IMR-90 (cell line): ENCODE results near the gene SRGAP2C. TPM values are rescaled to one million over a fixed set of nuclear protein-coding genes. Genes with fewer than 3 reads are reported as not detected.
"Not testable (repeated sequence)": the region's sequence is repeated elsewhere in the genome, so short reads cannot be mapped to it uniquely, and the experiment has no call there.

ENCODE experiments used
- ATAC-seq: fragments of 200-7000 bp; cut with Tn5 transposase; 2 replicates; pipeline ENCODE4 v1.9.1; 2020; ENCODE audit warnings: low read depth, mild to moderate bottlenecking, moderate library complexity
- BruUV-seq: library from RNA; stranded (reverse); fragments of 400-500 nt; replicated peaks from 2 replicates; lab custom pipeline; 2021; lab: Mats Ljungman, UMichigan
- CTCF ChIA-PET: fragments of 300-600 bp; formaldehyde crosslinking; extraction: SDS; loops from one replicate; lab custom pipeline; 2021; ENCODE audit warnings: antibody characterized with exemption; lab: Yijun Ruan, JAX
- POLR2A ChIA-PET: fragments of 300-600 bp; sonication (Branson Sonifier 250); formaldehyde crosslinking; loops from one replicate; lab custom pipeline; 2022; ENCODE audit warnings: antibody characterized with exemption; ENCODE audit not compliant: unreplicated experiment; lab: Charles Lee
- DNase-seq: peaks from one replicate; pipeline ENCODE4 v3.0.0; 2013
- H2AFZ ChIP-seq: replicated peaks from 2 replicates; pipeline ENCODE3; 2013; ENCODE audit warnings: low read length, mild to moderate bottlenecking; ENCODE audit not compliant: poor library complexity
- H2AK5ac ChIP-seq: 2 replicates; pipeline ENCODE4 v1.6.1; 2013; ENCODE audit warnings: low read depth, low read length, inconsistent platforms
- H2AK9ac ChIP-seq: replicated peaks from 2 replicates; pipeline ENCODE3; 2013; ENCODE audit warnings: mild to moderate bottlenecking, low read depth, low read length, moderate library complexity; ENCODE audit not compliant: poor library complexity
- H2BK120ac ChIP-seq: 2 replicates; pipeline ENCODE4 v1.6.1; 2013; ENCODE audit warnings: low read depth, low read length, inconsistent platforms
- H2BK15ac ChIP-seq: 3 replicates; pipeline ENCODE4 v1.6.1; 2013; ENCODE audit warnings: low read depth, low read length, inconsistent platforms
- H2BK20ac ChIP-seq: 2 replicates; pipeline ENCODE4 v1.6.1; 2013; ENCODE audit warnings: low read depth, mild to moderate bottlenecking, inconsistent platforms, low read length, moderate library complexity
- H2BK5ac ChIP-seq: 2 replicates; pipeline ENCODE4 v1.6.1; 2013; ENCODE audit warnings: mild to moderate bottlenecking, low read depth, low read length, inconsistent platforms; ENCODE audit not compliant: poor library complexity, severe bottlenecking
- H3K14ac ChIP-seq: replicated peaks from 2 replicates; pipeline ENCODE4 v1.6.1; 2013; ENCODE audit warnings: low read depth, low read length, inconsistent platforms
- H3K18ac ChIP-seq: 2 replicates; pipeline ENCODE4 v1.6.1; 2013; ENCODE audit warnings: low read depth, low read length, control low read depth
- H3K23ac ChIP-seq: 2 replicates; pipeline ENCODE4 v1.6.1; 2013; ENCODE audit warnings: low read depth, low read length, inconsistent platforms
- H3K27ac ChIP-seq: 2 replicates; pipeline ENCODE4 v1.5.1; 2013; ENCODE audit warnings: mild to moderate bottlenecking, control low read depth, low read length; ENCODE audit not compliant: insufficient read depth
- H3K27me3 ChIP-seq: 2 replicates; pipeline ENCODE4 v1.6.1; 2013; ENCODE audit warnings: low read length; ENCODE audit not compliant: control insufficient read depth, insufficient read depth
- H3K36me3 ChIP-seq: 2 replicates; pipeline ENCODE4 v1.6.1; 2013; ENCODE audit warnings: low read length, mixed read lengths; ENCODE audit not compliant: control insufficient read depth, insufficient read depth
- H3K4ac ChIP-seq: 2 replicates; pipeline ENCODE4 v1.6.1; 2013; ENCODE audit warnings: low read depth, low read length, inconsistent platforms
- H3K4me1 ChIP-seq: 2 replicates; pipeline ENCODE4 v1.6.1; 2013; ENCODE audit warnings: low read length, mixed read lengths; ENCODE audit not compliant: control insufficient read depth, insufficient read depth
- H3K4me2 ChIP-seq: 2 replicates; pipeline ENCODE4 v1.6.1; 2013; ENCODE audit warnings: low read depth, mild to moderate bottlenecking, control low read depth, low read length, moderate library complexity
- H3K4me3 ChIP-seq: 2 replicates; pipeline ENCODE4 v1.5.1; 2013; ENCODE audit warnings: low read depth, mild to moderate bottlenecking, control low read depth, low read length, moderate library complexity; ENCODE audit not compliant: insufficient read depth
- H3K56ac ChIP-seq: 2 replicates; pipeline ENCODE4 v1.6.1; 2013; ENCODE audit warnings: low read length, inconsistent platforms; ENCODE audit not compliant: insufficient read depth; ENCODE audit errors: extremely low read depth
- H3K79me1 ChIP-seq, 2 experiments: 2 replicates each; pipeline ENCODE4 v1.6.1; 2013; ENCODE audit warnings: low read length in 2 of 2, inconsistent platforms in 1 of 2, low read depth in 1 of 2
- H3K9ac ChIP-seq: 2 replicates; pipeline ENCODE4 v1.6.1; 2013; ENCODE audit warnings: low read depth, low read length, control low read depth
- H3K9me1 ChIP-seq: 2 replicates; pipeline ENCODE4 v1.6.1; 2013; ENCODE audit warnings: low read length, inconsistent platforms; ENCODE audit not compliant: insufficient read depth
- H3K9me3 ChIP-seq: 2 replicates; pipeline ENCODE4 v1.6.1; 2013; ENCODE audit warnings: low read length; ENCODE audit not compliant: control insufficient read depth, insufficient read depth
- H4K20me1 ChIP-seq: 2 replicates; pipeline ENCODE4 v1.6.1; 2013; ENCODE audit warnings: low read length, inconsistent platforms; ENCODE audit not compliant: insufficient read depth
- H4K5ac ChIP-seq: 2 replicates; pipeline ENCODE4 v1.6.1; 2013; ENCODE audit warnings: mild to moderate bottlenecking, low read depth, low read length, control low read depth
- H4K8ac ChIP-seq, 2 experiments: 2 replicates each; pipeline ENCODE4 v1.6.1; 2013; ENCODE audit warnings: low read depth in 2 of 2, low read length in 2 of 2, control low read depth in 1 of 2, inconsistent platforms in 1 of 2
- H4K91ac ChIP-seq: 2 replicates; pipeline ENCODE4 v1.6.1; 2013; ENCODE audit warnings: low read depth, low read length, inconsistent platforms; ENCODE audit not compliant: insufficient read depth
- WGBS, 2 experiments: methylation state at CpG; one replicate each; pipeline versions ENCODE4 v1.1.5 to v1.1.7; 2013; ENCODE audit warnings: missing lambda C conversion rate in 2 of 2; ENCODE audit not compliant: insufficient read length in 1 of 2; ENCODE audit errors: extremely low coverage in 2 of 2; 5-methylcytosine and 5-hydroxymethylcytosine counted together
- dilution Hi-C: fragments of 300-500 bp; cut with HindIII; formaldehyde crosslinking; loops from one replicate; pipeline ENCODE4 v1.14.3; 2018; ENCODE audit warnings: low sequenced_read_pairs; ENCODE audit not compliant: unreplicated experiment
- in situ Hi-C: fragments of 300-500 bp; cut with MboI; formaldehyde crosslinking; loops from 3 replicates; pipeline ENCODE4 v1.14.3; 2019; ENCODE audit warnings: low sequenced_read_pairs, inconsistent platforms, mixed read lengths
- intact Hi-C: fragments of 100-400 bp; cut with micrococcal nuclease; formaldehyde crosslinking; loops from 2 replicates; pipeline ENCODE4 v1.10.0; 2022
- polyA plus RNA-seq, 3 experiments: library from polyadenylated mRNA; depleted of rRNA; stranded (reverse); fragments of >200 nt; gene quantifications; 2 replicates each; pipeline ENCODE4 v1.2.3, GENCODE V29; 2012; ENCODE audit warnings: low replicate concordance in 1 of 3
- total RNA-seq: library from RNA; depleted of rRNA; stranded (reverse); fragments of >200 nt; gene quantifications from 2 replicates; pipeline ENCODE4 v1.2.3, GENCODE V29; 2012

SRGAP2C gene
- total and polyA plus RNA-seq, 2 of the 4 experiments (the other 2 are of a cell fraction) = 5.6 to 12.7 TPM

DNA sequence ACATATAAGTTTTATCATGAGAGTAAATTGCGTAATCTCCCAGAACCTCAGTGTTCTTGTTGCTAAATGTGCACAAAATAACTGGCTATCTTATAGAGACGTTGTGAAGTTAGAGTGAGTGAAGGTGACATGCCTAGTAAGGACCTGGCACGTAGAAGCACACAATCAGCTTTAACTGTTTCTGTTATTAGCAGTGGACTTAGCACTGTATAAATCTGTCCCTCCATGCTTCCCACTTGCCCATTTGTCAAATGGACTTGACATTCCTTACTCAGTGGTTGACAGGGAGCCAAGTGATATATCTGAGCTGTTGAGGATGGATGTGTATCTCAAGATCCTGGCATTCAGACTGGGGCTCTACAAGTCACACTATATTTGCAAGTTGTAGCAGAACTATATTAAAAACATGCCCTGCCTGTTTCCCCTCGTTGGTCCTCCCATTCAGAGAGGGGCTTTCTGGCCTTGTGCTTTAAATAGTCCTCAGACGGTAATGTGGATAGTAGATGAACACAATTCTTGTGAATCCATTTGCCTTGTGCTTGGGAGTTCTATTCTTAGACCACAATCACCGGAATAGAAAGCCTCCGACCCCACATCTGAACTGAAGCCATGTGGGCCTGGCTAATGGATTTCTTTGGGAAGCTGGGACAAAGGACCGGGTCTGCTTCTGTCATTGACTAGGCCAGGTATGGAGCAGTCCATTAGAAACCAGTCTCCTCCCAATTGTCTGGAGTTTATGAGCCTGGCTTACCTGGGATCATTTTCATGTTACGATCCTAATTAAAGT, 43.0 kb downstream of the SRGAP2C start:
- H2AK5ac ChIP-seq, H3K9ac ChIP-seq, H3K14ac ChIP-seq, H3K56ac ChIP-seq, H2BK5ac ChIP-seq, H3K4me3 ChIP-seq, DNase-seq, H2AK9ac ChIP-seq, POLR2A ChIA-PET, H4K91ac ChIP-seq, H3K9me1 ChIP-seq, H3K4me2 ChIP-seq, H3K79me1 ChIP-seq, in situ Hi-C loops, CTCF ChIA-PET, H3K36me3 ChIP-seq, H2AFZ ChIP-seq, H4K20me1 ChIP-seq, H2BK120ac ChIP-seq, H3K23ac ChIP-seq, H2BK20ac ChIP-seq, H3K27ac ChIP-seq, intact Hi-C loops, H3K18ac ChIP-seq, H3K4ac ChIP-seq, H3K9me3 ChIP-seq, H3K4me1 ChIP-seq, H3K27me3 ChIP-seq, BruUV-seq, H2BK15ac ChIP-seq, H4K8ac ChIP-seq, H4K5ac ChIP-seq, dilution Hi-C loops: not testable (repeated sequence)
- ATAC-seq = peak; percentile 8
- WGBS, 2 experiments = no CpG with 5 or more reads among the region's 9 CpGs

DNA sequence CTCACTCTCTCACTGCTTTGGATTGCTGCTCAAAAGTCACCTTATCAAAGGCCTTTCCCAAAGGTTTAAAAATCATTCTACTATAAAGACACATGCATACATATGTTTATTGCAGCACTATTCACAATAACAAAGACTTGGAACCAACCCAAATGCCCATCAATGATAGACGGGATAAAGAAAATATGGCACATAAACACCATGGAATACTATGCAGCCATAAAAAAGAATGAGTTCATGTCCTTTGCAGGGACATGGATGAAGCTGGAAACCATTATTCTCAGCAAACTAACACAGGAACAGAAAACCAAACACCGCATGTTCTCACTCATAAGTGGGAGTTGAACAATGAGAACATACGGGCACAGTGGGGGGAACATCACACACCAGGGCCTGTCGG, 45.9 kb downstream of the SRGAP2C start:
- CTCF ChIA-PET, BruUV-seq: not testable (repeated sequence)

More for the DNA sequence above, 45.9 kb downstream of the SRGAP2C start:
- H3K4me2 ChIP-seq, H2BK15ac ChIP-seq, H3K23ac ChIP-seq, H4K8ac ChIP-seq, H3K4ac ChIP-seq, H4K5ac ChIP-seq, H2AK5ac ChIP-seq, H3K14ac ChIP-seq, ATAC-seq, intact Hi-C loops, H3K9me3 ChIP-seq, H3K27ac ChIP-seq, H2BK120ac ChIP-seq, H3K9me1 ChIP-seq, DNase-seq, H2BK20ac ChIP-seq, H2AK9ac ChIP-seq, in situ Hi-C loops, H2AFZ ChIP-seq, H3K9ac ChIP-seq, H3K18ac ChIP-seq, H2BK5ac ChIP-seq, H3K36me3 ChIP-seq, H4K20me1 ChIP-seq, H3K56ac ChIP-seq, H3K4me1 ChIP-seq, H3K79me1 ChIP-seq, H3K4me3 ChIP-seq, POLR2A ChIA-PET, dilution Hi-C loops, H4K91ac ChIP-seq, H3K27me3 ChIP-seq: not testable (repeated sequence)
- WGBS, 2 experiments = no CpG with 5 or more reads among the region's 4 CpGs
